Measurements from ENCODE around the gene RPL35. TPM values are rescaled to one million over a fixed set of nuclear protein-coding genes. Genes with fewer than 3 reads are reported as not detected.

The RPL35 gene
- total RNA-seq, 3 donors from 2014 or later, result 2,475 to 3,579 (median 2,566) TPM

DNA sequence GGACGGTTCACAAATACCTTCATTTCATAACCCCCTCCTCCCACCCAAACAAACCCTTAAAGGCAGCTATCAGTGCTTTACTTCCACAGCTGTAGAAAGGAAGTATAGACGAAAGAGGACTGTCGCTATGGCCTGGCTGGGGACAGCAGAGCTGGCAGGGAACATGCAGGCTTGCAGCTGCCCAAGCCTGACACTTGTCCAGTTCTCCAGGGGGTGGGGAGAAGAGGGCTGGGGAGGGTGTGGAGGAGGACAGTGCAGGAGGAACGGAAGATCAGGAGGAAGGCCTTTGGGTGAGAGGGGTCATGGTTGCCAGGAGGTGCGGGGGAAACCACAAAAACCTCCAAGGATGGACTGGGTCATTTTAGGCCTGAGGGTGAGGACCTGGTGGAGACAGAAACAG lies 26.1 kb upstream of the RPL35 start:
- Histone ChIP-seq H3K4me3 (no peak overlapping the region), H3K9me3 (no peaks in the 10 kb centered on the region), H3K27ac (no peak overlapping the region), H3K36me3 (no peaks in the 10 kb centered on the region), H3K27me3 (no peaks in the 10 kb centered on the region), H3K4me1 (no peaks in the 10 kb centered on the region)
- DNase-seq (ENCODE audit: low spot score in 2 of 2), result no peak
- intact Hi-C loops (cut with DNase I; ENCODE audit: low total_unique reads), result loop anchor here (5.0 kb wide), 1 partner anchor 1499 kb away; no protein-coding TSS in a partner anchor
- TF ChIP-seq, protein P1, sequence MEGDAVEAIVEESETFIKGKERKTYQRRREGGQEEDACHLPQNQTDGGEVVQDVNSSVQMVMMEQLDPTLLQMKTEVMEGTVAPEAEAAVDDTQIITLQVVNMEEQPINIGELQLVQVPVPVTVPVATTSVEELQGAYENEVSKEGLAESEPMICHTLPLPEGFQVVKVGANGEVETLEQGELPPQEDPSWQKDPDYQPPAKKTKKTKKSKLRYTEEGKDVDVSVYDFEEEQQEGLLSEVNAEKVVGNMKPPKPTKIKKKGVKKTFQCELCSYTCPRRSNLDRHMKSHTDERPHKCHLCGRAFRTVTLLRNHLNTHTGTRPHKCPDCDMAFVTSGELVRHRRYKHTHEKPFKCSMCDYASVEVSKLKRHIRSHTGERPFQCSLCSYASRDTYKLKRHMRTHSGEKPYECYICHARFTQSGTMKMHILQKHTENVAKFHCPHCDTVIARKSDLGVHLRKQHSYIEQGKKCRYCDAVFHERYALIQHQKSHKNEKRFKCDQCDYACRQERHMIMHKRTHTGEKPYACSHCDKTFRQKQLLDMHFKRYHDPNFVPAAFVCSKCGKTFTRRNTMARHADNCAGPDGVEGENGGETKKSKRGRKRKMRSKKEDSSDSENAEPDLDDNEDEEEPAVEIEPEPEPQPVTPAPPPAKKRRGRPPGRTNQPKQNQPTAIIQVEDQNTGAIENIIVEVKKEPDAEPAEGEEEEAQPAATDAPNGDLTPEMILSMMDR (IDR thresholded peaks at IDR 0.05), result no peak
- TF ChIP-seq POLR2AphosphoS5 (IDR thresholded peaks at IDR 0.05) (no peak), POLR2A (IDR thresholded peaks at IDR 0.05) (no peak)

DNA sequence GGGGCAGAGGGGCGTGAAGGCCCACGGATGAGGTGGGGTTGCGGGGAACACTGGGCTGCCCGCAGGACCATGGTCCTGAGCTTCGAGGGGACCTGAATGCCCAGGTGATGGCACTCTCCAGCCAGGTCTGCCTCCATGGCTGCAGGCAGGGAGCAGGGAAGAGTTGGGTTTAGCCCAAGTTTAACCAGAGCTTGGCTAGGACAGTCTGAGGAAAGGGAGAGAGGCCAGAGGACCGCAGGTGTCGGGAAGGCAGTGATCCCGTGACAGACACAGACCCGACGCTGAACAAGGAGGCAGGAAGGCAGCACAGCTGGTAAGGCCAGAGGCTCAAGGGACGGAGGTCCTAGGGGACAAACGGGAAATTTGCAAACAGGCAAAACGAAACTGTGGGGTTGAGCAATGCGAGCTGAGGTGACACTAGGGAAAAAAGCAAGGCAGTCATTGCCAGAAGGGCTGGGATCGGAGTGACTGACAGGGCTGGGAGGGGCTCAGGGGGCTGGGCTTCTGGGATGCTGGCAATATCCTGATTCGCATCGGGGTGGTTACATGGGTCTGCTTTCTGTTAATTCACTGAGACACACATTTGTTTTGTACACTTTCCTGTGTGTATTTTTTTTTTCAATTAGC lies 25.2 kb upstream of the RPL35 start:
- H3K27ac ChIP-seq, result no peak overlapping the region
- H3K36me3 ChIP-seq, result no peaks in the 10 kb centered on the region
- no peaks in the 10 kb centered on the region for H3K9me3 ChIP-seq
- no peak for DNase-seq (ENCODE audit: low spot score in 2 of 2)
- no peaks in the 10 kb centered on the region for H3K4me1 ChIP-seq
- intact Hi-C loops (cut with DNase I; ENCODE audit: low total_unique reads), result loop anchor here (5.0 kb wide), 1 partner anchor 1500 kb away; no protein-coding TSS in a partner anchor
- H3K27me3 ChIP-seq, result no peaks in the 10 kb centered on the region
- no peak overlapping the region for H3K4me3 ChIP-seq
- TF ChIP-seq POLR2A (IDR thresholded peaks at IDR 0.05) (no peak), POLR2AphosphoS5 (IDR thresholded peaks at IDR 0.05) (no peak)
- TF ChIP-seq, protein P1 (IDR thresholded peaks at IDR 0.05), result no peak

DNA sequence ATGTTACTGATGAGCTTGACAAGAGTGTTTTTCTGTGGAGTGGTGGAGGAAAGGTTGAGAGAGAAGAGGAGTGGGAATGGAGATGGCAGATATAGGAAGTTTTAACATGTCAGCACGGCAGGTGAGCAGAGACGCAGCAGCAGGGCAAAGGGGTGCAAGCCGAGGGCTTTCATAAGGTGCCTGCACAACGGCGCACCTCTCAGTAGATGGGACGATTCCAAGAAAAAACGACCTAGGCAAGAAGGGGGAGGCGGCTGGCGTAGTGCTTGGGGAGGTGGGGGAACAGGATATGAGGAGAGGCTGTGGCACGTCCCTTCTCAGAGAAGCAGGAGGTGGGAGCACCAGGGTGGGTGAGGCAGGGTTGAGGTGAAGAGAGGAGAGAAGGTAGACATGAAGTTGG lies 24.7 kb upstream of the RPL35 start:
- no peak overlapping the region for H3K27ac ChIP-seq
- H3K27me3 ChIP-seq, result no peaks in the 10 kb centered on the region
- H3K36me3 ChIP-seq, result no peaks in the 10 kb centered on the region
- TF ChIP-seq POLR2AphosphoS5 (IDR thresholded peaks at IDR 0.05) (no peak), POLR2A (IDR thresholded peaks at IDR 0.05) (no peak)
- TF ChIP-seq, protein P1 (IDR thresholded peaks at IDR 0.05), result no peak
- no peak overlapping the region for H3K4me3 ChIP-seq
- H3K4me1 ChIP-seq, result no peaks in the 10 kb centered on the region
- no peaks in the 10 kb centered on the region for H3K9me3 ChIP-seq
- intact Hi-C loops (cut with DNase I; ENCODE audit: low total_unique reads), result loop anchor here (5.0 kb wide), 1 partner anchor 1501 kb away; no protein-coding TSS in a partner anchor
- no peak for DNase-seq (ENCODE audit: low spot score in 2 of 2)

DNA sequence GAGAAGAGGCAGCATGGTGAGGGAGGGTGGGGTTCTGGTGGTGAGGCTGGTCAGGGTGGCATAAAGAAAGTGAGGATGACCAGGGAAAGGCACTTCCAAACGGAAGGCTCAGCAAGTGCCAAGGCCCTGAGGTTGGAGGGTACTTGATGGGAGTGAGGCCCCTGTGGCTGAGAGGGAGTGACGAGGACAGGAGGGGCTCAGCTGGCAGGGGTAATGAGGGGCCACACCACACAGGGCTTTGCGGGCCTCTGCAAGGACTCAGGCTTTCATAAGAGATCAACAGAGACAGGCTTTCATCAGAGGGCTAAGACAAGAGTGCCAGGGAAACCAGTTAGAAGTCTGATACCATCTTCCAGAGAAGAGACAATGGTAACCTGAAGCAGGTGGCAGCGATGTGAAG lies 23.8 kb upstream of the RPL35 start:
- no peak overlapping the region for H3K27ac ChIP-seq
- H3K36me3 ChIP-seq, result no peaks in the 10 kb centered on the region
- H3K4me3 ChIP-seq, result no peak overlapping the region
- no peaks in the 10 kb centered on the region for H3K9me3 ChIP-seq
- intact Hi-C loops (cut with DNase I; ENCODE audit: low total_unique reads), result loop anchor here (5.0 kb wide), 1 partner anchor 1502 kb away; no protein-coding TSS in a partner anchor
- no peak for DNase-seq (ENCODE audit: low spot score in 2 of 2)
- no peaks in the 10 kb centered on the region for H3K4me1 ChIP-seq
- H3K27me3 ChIP-seq, result no peaks in the 10 kb centered on the region
- TF ChIP-seq POLR2AphosphoS5 (IDR thresholded peaks at IDR 0.05), result no peak
- no peak for TF ChIP-seq POLR2A (IDR thresholded peaks at IDR 0.05)
- TF ChIP-seq, protein P1 (IDR thresholded peaks at IDR 0.05), result no peak

DNA sequence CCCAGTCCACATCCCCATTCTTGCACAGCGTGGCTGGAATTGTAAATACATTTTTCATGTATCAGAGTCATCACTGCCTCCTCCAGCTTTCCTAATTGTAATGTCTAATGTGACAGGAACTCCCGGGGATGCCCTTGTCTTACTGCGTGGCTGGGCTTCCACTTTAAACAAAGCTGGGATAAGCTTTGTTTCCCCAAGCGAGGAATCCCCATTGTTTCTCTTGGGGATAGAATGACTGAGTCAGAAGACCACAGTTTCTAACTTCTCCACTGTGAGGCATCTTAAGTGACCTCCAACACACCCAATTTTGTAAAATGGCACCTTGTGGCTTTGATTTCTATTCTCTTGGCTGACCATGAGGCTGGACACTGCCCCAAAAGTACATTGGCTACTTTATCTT lies 22.6 kb upstream of the RPL35 start:
- DNase-seq (ENCODE audit: low spot score in 2 of 2), result no peak
- Histone ChIP-seq H3K36me3 (no peaks in the 10 kb centered on the region), H3K4me1 (no peaks in the 10 kb centered on the region), H3K27ac (no peak overlapping the region), H3K4me3 (no peak overlapping the region), H3K27me3 (no peaks in the 10 kb centered on the region), H3K9me3 (no peaks in the 10 kb centered on the region)
- no peak for TF ChIP-seq POLR2A (IDR thresholded peaks at IDR 0.05)
- no peak for TF ChIP-seq POLR2AphosphoS5 (IDR thresholded peaks at IDR 0.05)
- TF ChIP-seq, protein P1 (IDR thresholded peaks at IDR 0.05), result no peak
- intact Hi-C loops (cut with DNase I; ENCODE audit: low total_unique reads), result no loop called here
